ENCODE data around the gene MAU2.
"Not testable (repeated sequence)": the region's sequence is repeated elsewhere in the genome, so short reads cannot be mapped to it uniquely, and the experiment has no call there.

The MAU2 gene

DNA sequence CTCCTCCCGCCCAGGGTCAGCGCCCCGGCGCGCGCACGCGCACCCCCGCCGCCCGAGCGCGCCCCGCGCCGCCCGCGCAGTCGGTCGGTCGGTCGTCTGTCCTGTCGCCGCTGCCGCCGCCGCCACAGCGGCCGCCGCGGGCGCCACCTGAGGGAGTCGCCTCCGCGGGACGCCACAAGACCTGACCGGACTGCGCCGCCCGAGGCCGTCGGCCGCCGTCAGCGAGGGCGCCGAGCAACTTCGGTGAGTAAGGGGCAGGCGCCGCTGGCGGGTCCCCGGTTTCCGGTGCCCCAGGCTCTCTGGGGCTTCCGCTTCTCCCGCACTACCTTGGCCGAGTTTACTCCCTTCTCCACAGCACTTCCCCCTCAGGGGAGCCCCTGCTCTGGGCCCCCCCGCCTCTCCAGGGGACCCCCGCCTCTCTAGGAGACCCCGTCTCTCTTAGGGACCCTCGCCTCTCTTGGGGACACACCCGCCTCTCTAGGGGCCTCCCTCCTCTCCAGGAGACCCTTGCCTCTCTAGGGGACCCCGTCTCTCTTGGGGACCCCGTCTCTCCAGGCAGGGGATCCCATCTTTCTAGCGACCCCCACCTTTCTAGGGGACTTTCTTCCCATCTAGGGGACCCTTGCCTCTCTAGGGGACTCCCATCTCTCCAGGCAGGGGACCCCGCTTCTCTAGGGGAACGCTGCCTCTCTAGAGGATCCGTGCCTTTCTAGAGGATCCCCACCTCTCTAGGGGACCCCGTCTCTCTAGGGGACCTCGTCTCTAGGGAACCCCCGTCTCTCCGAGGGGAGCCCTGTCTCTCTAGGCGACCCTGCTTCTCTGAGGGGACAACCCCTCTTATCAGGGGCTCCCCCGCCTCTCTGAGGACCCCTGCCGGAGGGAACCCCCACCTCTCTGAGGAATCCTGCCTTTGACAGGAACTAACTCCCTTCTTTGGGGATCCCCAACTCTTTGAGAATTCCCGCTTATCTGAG, 65.6 kb downstream of the MAU2 start:
- peak overlapping the region; percentile 100 for H3K4me3 ChIP-seq (ENCODE audit: low read depth, low read length)
- TF ChIP-seq, protein P1, sequence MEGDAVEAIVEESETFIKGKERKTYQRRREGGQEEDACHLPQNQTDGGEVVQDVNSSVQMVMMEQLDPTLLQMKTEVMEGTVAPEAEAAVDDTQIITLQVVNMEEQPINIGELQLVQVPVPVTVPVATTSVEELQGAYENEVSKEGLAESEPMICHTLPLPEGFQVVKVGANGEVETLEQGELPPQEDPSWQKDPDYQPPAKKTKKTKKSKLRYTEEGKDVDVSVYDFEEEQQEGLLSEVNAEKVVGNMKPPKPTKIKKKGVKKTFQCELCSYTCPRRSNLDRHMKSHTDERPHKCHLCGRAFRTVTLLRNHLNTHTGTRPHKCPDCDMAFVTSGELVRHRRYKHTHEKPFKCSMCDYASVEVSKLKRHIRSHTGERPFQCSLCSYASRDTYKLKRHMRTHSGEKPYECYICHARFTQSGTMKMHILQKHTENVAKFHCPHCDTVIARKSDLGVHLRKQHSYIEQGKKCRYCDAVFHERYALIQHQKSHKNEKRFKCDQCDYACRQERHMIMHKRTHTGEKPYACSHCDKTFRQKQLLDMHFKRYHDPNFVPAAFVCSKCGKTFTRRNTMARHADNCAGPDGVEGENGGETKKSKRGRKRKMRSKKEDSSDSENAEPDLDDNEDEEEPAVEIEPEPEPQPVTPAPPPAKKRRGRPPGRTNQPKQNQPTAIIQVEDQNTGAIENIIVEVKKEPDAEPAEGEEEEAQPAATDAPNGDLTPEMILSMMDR (IDR thresholded peaks at IDR 0.05; ENCODE audit: insufficient read depth, low read depth, low read length, missing control alignments) = peak; percentile 3
- DNase-seq (ENCODE audit: low read depth) = no peak

DNA sequence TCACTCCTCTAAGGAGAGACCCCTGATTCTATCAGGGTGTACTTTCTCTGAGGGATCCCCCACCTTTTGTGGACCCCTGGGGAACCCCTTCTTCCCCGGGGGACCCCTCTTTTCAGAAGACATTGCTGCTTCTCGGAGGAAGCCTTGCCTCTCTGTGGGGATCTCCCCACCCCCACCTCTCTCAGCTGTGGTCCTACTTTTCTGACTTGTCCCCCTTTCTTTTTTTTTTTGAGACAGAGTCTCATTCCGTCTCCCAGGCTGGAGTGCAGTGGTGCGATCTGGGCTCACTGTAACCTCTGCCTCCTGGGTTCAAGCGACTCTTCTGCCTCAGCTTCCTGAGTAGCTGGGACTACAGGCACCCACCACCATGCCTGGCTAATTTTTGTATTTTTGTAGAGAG, 66.5 kb downstream of the MAU2 start:
- peak overlapping the region; percentile 100 for H3K4me3 ChIP-seq (ENCODE audit: low read depth, low read length)
- TF ChIP-seq, protein P1 (IDR thresholded peaks at IDR 0.05; ENCODE audit: insufficient read depth, low read depth, low read length, missing control alignments) = no peak
- DNase-seq (ENCODE audit: low read depth) = no peak

DNA sequence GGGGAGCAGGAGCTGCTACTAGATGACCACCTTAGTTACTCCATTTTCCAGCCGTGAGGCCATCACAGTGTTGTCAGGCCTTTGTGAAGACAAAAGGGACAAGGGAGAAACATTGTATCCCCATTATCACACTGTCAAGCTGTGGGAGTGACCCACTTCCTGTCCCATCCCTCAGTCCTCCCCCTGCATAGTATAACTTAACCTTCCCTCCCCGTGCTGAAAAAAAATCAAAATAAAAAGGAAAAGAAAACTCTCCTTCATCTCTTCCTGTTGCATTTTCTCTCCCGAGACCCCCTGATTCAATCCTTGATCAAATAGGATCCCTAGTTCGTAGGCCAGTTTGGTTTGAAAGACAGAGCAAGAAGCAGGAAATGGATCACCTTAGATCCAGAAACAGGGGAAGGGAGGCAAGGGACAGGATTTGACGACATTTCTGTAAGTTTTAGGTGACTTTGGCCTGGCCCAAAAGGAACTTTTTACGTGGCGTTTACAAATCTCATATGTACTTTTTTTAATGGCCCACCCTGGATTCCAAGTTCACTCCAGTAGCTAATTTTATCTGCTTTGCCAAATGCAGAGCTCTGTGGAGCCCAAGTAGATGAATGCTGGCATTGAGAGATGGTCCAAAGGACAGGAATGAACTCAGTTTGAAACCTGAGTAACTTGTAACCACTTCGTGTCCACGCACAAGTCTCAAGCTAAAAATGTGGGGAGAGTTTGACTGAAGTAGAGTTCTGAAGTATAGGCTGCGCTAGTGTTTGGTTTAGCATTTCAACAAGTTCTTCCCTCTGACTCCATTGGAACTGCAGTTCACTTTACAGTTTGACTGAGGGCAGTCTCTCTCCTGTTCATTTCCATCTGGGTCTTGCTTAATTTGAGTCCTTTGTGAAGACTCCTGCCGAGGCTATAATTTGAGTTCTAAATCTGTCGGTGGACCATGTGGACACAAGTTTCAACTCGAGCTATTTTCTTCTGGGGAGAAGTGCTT, 68.2 kb downstream of the MAU2 start:
- no peak overlapping the region for H3K4me3 ChIP-seq (ENCODE audit: low read depth, low read length)
- DNase-seq (ENCODE audit: low read depth) = no peak
- TF ChIP-seq, protein P1 (IDR thresholded peaks at IDR 0.05; ENCODE audit: insufficient read depth, low read depth, low read length, missing control alignments) = no peak

DNA sequence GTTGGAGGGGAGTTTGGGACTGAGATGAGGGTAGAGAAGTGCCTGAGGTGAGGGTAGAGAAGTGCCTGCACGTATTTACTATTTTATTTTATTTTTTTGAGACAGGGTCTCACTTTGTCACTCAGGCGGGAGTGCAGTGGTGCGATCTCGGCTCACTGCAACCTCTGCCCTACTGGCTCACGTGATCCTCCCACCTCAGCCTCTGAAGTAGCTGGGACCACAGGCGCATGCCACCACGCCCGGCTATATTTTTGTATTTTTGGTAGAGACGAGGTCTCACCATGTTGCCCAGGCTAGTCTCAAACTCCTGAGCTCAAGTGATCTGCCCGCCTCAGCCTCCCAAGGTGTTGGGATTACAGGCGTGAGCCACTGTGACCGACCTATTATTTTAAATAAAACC, 69.1 kb downstream of the MAU2 start:
- not testable (repeated sequence) for H3K4me3 ChIP-seq (ENCODE audit: low read depth, low read length); DNase-seq (ENCODE audit: low read depth)

DNA sequence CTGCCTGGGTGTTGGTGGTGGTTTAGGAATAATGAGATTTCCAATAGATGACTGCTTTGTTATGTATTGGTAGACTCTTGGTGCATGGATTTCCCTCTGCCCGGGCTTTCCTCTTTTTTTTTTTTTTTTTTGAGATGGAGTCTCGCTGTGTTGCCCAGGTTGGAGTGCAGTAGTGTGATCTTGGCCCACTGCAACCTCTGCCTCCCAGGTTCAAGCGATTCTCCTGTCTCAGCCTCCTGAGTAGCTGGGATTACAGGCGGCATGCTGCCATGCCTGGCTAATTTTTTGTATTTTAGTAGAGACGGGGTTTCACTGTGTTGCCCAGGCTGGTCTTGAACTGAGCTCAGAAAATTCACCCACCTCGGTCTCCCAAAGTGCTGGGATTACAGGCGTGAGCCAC, 73.7 kb downstream of the MAU2 start:
- H3K4me3 ChIP-seq (ENCODE audit: low read depth, low read length); DNase-seq (ENCODE audit: low read depth): not testable (repeated sequence)

DNA sequence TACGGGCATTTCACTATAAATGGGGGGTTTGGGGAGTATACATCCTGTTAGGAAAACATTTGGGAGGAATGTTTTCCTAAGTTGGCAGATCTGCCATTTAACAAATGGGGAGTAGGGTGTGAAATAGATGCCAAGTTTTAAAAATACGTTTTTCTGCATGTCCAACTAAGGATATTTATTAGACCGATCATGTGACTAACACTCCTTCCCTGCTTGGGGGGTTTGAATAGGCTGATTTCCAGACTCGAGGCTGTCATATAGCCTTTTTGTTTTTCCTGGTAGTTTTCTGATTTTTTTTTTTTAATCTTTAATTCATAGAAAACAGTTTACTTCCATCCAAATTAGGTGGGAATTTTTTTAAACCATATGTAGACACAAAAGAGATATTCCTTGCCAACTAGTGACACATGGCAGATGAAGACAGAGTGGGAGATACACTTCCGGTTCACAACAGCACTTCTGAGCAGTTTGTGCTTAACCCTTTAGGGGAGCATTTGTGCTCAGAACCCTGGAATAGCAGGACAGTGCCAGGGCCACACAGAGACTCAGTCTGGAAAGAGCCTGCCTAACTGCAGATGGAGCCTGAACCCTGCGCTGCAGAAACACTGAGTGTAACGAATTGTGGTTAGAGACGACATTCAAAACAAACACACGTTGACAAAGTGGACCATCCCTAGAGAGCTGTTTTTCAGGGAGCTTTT, 79.3 kb downstream of the MAU2 start:
- TF ChIP-seq, protein P1 (IDR thresholded peaks at IDR 0.05; ENCODE audit: insufficient read depth, low read depth, low read length, missing control alignments) = no peak
- DNase-seq (ENCODE audit: low read depth) = no peak
- no peak overlapping the region for H3K4me3 ChIP-seq (ENCODE audit: low read depth, low read length)

DNA sequence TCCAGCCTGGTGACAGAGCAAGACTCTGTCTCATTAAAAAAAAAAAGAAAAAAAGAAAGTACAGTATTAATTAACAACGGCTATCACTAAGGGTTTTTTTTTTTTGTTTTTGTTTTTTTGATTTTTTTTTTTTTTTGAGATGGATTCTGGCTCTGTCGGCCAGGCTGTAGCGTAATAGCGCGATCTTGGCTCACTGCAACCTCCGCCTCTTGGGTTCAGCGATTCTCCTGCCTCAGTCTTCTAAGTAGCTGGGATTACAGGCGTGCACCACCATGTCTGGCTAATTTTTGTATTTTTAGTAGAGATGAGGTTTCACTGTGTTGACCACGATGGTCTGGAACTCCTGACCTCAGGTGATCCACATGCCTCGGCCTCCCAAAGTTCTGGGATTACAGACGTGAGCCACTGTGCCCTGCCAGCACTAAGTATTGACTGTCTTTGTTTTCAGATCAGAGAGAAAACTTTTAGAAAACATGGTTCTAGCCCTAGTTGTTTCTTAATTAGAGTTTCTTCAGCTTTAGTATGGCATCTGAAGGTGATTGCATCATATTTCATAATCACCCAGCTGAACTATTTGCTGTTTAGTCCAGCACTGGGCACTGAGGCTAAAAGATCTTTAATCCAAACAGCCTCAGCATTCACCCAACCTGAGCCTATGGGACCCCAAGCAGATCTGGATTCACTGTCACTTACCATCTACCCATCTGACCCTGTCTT, 82.2 kb downstream of the MAU2 start:
- DNase-seq (ENCODE audit: low read depth) = no peak
- TF ChIP-seq, protein P1 (IDR thresholded peaks at IDR 0.05; ENCODE audit: insufficient read depth, low read depth, low read length, missing control alignments) = no peak
- H3K4me3 ChIP-seq (ENCODE audit: low read depth, low read length) = no peak overlapping the region

Data from GM12865 (cell line).